ENCODE measurements around the gene CHTOP.

DNA sequence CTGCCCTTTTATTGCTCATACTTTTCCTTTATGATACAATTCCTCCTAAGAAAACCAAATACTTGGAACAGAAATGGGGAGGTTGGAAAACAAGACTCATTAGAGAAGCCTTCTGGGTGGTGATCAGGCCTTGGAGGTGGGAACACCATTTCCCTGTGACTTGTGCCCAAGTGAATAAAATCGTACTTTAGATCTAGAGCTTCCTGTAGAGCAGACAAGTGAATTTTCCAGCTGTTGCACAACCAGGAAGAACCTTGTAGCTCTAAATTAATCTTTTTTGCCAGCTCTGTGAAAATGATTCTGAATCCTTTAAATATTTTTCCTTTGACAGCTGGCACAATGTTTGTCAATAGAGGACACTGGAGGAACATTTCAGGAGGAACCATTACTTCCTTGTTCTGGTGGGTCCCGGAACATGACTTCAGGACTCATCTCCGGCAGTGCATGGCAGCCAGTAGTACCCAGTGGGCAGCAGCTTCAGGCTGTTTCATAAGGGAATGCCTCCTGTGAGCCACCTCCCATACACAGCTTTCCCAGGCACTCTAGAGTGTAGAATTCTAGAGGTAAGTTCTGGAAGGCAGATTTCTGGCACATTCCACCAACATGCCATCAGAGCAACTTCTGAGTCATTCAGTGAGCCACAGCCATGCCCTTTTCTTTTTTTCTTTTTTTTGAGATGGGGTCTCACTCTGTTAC, 19.1 kb downstream of the CHTOP start:
- no peak for TF ChIP-seq GABPA (IDR thresholded peaks at IDR 0.05; ENCODE audit: borderline replicate concordance, insufficient read depth, low read length)
- TF ChIP-seq, protein P1, sequence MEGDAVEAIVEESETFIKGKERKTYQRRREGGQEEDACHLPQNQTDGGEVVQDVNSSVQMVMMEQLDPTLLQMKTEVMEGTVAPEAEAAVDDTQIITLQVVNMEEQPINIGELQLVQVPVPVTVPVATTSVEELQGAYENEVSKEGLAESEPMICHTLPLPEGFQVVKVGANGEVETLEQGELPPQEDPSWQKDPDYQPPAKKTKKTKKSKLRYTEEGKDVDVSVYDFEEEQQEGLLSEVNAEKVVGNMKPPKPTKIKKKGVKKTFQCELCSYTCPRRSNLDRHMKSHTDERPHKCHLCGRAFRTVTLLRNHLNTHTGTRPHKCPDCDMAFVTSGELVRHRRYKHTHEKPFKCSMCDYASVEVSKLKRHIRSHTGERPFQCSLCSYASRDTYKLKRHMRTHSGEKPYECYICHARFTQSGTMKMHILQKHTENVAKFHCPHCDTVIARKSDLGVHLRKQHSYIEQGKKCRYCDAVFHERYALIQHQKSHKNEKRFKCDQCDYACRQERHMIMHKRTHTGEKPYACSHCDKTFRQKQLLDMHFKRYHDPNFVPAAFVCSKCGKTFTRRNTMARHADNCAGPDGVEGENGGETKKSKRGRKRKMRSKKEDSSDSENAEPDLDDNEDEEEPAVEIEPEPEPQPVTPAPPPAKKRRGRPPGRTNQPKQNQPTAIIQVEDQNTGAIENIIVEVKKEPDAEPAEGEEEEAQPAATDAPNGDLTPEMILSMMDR (IDR thresholded peaks at IDR 0.05; ENCODE audit: control extremely low read depth in 1 of 3, insufficient read depth in 1 of 3, low read depth in 1 of 3, low read length in 3 of 3) = no peak
- TF ChIP-seq CBX5 (IDR thresholded peaks at IDR 0.05; ENCODE audit: low read depth, low read length) = no peak
- no peak for TF ChIP-seq POLR2A (IDR thresholded peaks at IDR 0.05; ENCODE audit: control extremely low read depth in 1 of 2, low read depth in 2 of 2, low read length in 2 of 2)
- TF ChIP-seq, protein P2, sequence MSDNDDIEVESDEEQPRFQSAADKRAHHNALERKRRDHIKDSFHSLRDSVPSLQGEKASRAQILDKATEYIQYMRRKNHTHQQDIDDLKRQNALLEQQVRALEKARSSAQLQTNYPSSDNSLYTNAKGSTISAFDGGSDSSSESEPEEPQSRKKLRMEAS (IDR thresholded peaks at IDR 0.05) = no peak
- TF ChIP-seq, protein P3, sequence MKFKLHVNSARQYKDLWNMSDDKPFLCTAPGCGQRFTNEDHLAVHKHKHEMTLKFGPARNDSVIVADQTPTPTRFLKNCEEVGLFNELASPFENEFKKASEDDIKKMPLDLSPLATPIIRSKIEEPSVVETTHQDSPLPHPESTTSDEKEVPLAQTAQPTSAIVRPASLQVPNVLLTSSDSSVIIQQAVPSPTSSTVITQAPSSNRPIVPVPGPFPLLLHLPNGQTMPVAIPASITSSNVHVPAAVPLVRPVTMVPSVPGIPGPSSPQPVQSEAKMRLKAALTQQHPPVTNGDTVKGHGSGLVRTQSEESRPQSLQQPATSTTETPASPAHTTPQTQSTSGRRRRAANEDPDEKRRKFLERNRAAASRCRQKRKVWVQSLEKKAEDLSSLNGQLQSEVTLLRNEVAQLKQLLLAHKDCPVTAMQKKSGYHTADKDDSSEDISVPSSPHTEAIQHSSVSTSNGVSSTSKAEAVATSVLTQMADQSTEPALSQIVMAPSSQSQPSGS (IDR thresholded peaks at IDR 0.05; ENCODE audit: low read length) = no peak
- TF ChIP-seq CHD2 (IDR thresholded peaks at IDR 0.05; ENCODE audit: low read length) = no peak
- TF ChIP-seq RXRA (IDR thresholded peaks at IDR 0.05; ENCODE audit: insufficient read depth, low read depth, low read length) = no peak
